ENCODE measurements around the gene AIF1.

AIF1 gene

GRCh38 chr6:31580807-31581433, 34.1 kb upstream of the AIF1 start:
- H3K27ac ChIP-seq (ENCODE audit: low read depth, low read length), result peak overlapping the region; percentile 15
- H2AK5ac ChIP-seq (ENCODE audit: low read length), result peak overlapping the region; percentile 77
- peaks cover 36 to 42% of the 10 kb centered on the region in 2 experiments for H3K4me1 ChIP-seq (ENCODE audit: control insufficient read depth in 1 of 2, insufficient read depth in 2 of 2, low read length in 2 of 2)
- peak overlapping the region; percentile 86 for H3K18ac ChIP-seq (ENCODE audit: low read length)
- DNase-seq, result peak; percentile 57 to 76
- H3K14ac ChIP-seq (ENCODE audit: low read length), result peak overlapping the region; percentile 83
- peaks cover 30% of the 10 kb centered on the region for H3K79me1 ChIP-seq (ENCODE audit: low read length)
- peak overlapping the region; percentile 93 for H2AFZ ChIP-seq (ENCODE audit: insufficient read depth, low read length, poor library complexity)
- peak overlapping the region; percentile 29 for H2BK5ac ChIP-seq (ENCODE audit: low read depth, low read length, poor library complexity)
- H4K91ac ChIP-seq (ENCODE audit: low read depth, low read length), result peak overlapping the region; percentile 87
- H3K27me3 ChIP-seq (ENCODE audit: insufficient read depth, low read length), result no peaks in the 10 kb centered on the region
- H3K23ac ChIP-seq (ENCODE audit: low read length), result no peak overlapping the region
- peak overlapping the region; percentile 95 for H4K8ac ChIP-seq (ENCODE audit: low read depth, low read length)
- H3K9me3 ChIP-seq (ENCODE audit: insufficient read depth, low read depth, low read length), result no peaks in the 10 kb centered on the region
- H4K12ac ChIP-seq (ENCODE audit: low read depth, low read length), result peak overlapping the region; percentile 73
- H2BK12ac ChIP-seq (ENCODE audit: low read length), result peak overlapping the region; percentile 94
- H3K36me3 ChIP-seq (ENCODE audit: control insufficient read depth in 1 of 2, insufficient read depth in 2 of 2, low read length in 2 of 2), result no peaks in the 10 kb centered on the region
- H3K4me3 ChIP-seq (ENCODE audit: low read depth, low read length), result peak overlapping the region; percentile 77
- H2BK120ac ChIP-seq (ENCODE audit: insufficient read depth, low read length, poor library complexity), result peak overlapping the region; percentile 88
- WGBS (ENCODE audit: extremely low coverage, insufficient coverage, insufficient read length), result no CpG with 5 or more reads among the region's 62 CpGs
- peaks cover 6% of the 10 kb centered on the region for H3K79me2 ChIP-seq (ENCODE audit: control insufficient read depth, insufficient read depth, low read length, poor library complexity)
- peak overlapping the region; percentile 62 for H3K4ac ChIP-seq (ENCODE audit: low read depth, low read length)
- H3K9ac ChIP-seq (ENCODE audit: low read length), result peak overlapping the region; percentile 70
- peak overlapping the region; percentile 63 for H3K4me2 ChIP-seq (ENCODE audit: low read length)

GRCh38 chr6:31581434-31582229, 33.4 kb upstream of the AIF1 start:
- peak overlapping the region; percentile 15 for H3K27ac ChIP-seq (ENCODE audit: low read depth, low read length)
- peak overlapping the region; percentile 80 for H3K14ac ChIP-seq (ENCODE audit: low read length)
- H3K23ac ChIP-seq (ENCODE audit: low read length), result no peak overlapping the region
- H3K18ac ChIP-seq (ENCODE audit: low read length), result peak overlapping the region; percentile 54
- peak overlapping the region; percentile 63 for H3K4me2 ChIP-seq (ENCODE audit: low read length)
- no peaks in the 10 kb centered on the region for H3K27me3 ChIP-seq (ENCODE audit: insufficient read depth, low read length)
- peak overlapping the region; percentile 29 for H3K4ac ChIP-seq (ENCODE audit: low read depth, low read length)
- H3K79me2 ChIP-seq (ENCODE audit: control insufficient read depth, insufficient read depth, low read length, poor library complexity), result peaks cover 6% of the 10 kb centered on the region
- peak overlapping the region; percentile 70 for H3K9ac ChIP-seq (ENCODE audit: low read length)
- WGBS (ENCODE audit: extremely low coverage, insufficient coverage, insufficient read length), result no CpG with 5 or more reads among the region's 21 CpGs
- H2BK5ac ChIP-seq (ENCODE audit: low read depth, low read length, poor library complexity), result no peak overlapping the region
- DNase-seq, result no peak
- peak overlapping the region; percentile 77 for H3K4me3 ChIP-seq (ENCODE audit: low read depth, low read length)
- H4K91ac ChIP-seq (ENCODE audit: low read depth, low read length), result peak overlapping the region; percentile 87
- peaks cover 30% of the 10 kb centered on the region for H3K79me1 ChIP-seq (ENCODE audit: low read length)
- peaks cover 31 to 37% of the 10 kb centered on the region in 2 experiments for H3K4me1 ChIP-seq (ENCODE audit: control insufficient read depth in 1 of 2, insufficient read depth in 2 of 2, low read length in 2 of 2)
- H4K12ac ChIP-seq (ENCODE audit: low read depth, low read length), result peak overlapping the region; percentile 72
- H2BK120ac ChIP-seq (ENCODE audit: insufficient read depth, low read length, poor library complexity), result peak overlapping the region; percentile 75
- no peak overlapping the region for H2BK12ac ChIP-seq (ENCODE audit: low read length)
- H4K8ac ChIP-seq (ENCODE audit: low read depth, low read length), result peak overlapping the region; percentile 95
- peak overlapping the region; percentile 93 for H2AFZ ChIP-seq (ENCODE audit: insufficient read depth, low read length, poor library complexity)
- H2AK5ac ChIP-seq (ENCODE audit: low read length), result peak overlapping the region; percentile 33
- H3K36me3 ChIP-seq (ENCODE audit: control insufficient read depth in 1 of 2, insufficient read depth in 2 of 2, low read length in 2 of 2), result no peaks in the 10 kb centered on the region
- H3K9me3 ChIP-seq (ENCODE audit: insufficient read depth, low read depth, low read length), result no peaks in the 10 kb centered on the region

- H3K27me3 ChIP-seq (ENCODE audit: insufficient read depth, low read length), result no peaks in the 10 kb centered on the region
- peak within 1 kb of the TSS; percentile 72 for H4K12ac ChIP-seq (ENCODE audit: low read depth, low read length)
- H2BK120ac ChIP-seq (ENCODE audit: insufficient read depth, low read length, poor library complexity), result peak within 1 kb of the TSS; percentile 75
- peak within 1 kb of the TSS; percentile 77 for H3K4me3 ChIP-seq (ENCODE audit: low read depth, low read length)
- H3K4me2 ChIP-seq (ENCODE audit: low read length), result peak within 1 kb of the TSS; percentile 63
- H3K79me1 ChIP-seq (ENCODE audit: low read length), result peaks cover 24% of the 10 kb centered on the region
- peak within 1 kb of the TSS; percentile 29 for H3K4ac ChIP-seq (ENCODE audit: low read depth, low read length)
- peaks cover 6% of the 10 kb centered on the region for H3K79me2 ChIP-seq (ENCODE audit: control insufficient read depth, insufficient read depth, low read length, poor library complexity)
- WGBS (ENCODE audit: extremely low coverage, insufficient coverage, insufficient read length), result no CpG with 5 or more reads among the region's 3 CpGs
- no peaks in the 10 kb centered on the region for H3K9me3 ChIP-seq (ENCODE audit: insufficient read depth, low read depth, low read length)
- H2BK5ac ChIP-seq (ENCODE audit: low read depth, low read length, poor library complexity), result no peak within 1 kb of the TSS
- peak within 1 kb of the TSS; percentile 87 for H4K91ac ChIP-seq (ENCODE audit: low read depth, low read length)
- DNase-seq, result no peak
- H3K4me1 ChIP-seq (ENCODE audit: control insufficient read depth in 1 of 2, insufficient read depth in 2 of 2, low read length in 2 of 2), result peaks cover 25 to 31% of the 10 kb centered on the region in 2 experiments
- H3K36me3 ChIP-seq (ENCODE audit: control insufficient read depth in 1 of 2, insufficient read depth in 2 of 2, low read length in 2 of 2), result no peaks in the 10 kb centered on the region
- peak within 1 kb of the TSS; percentile 80 for H3K14ac ChIP-seq (ENCODE audit: low read length)
- H2AFZ ChIP-seq (ENCODE audit: insufficient read depth, low read length, poor library complexity), result peak within 1 kb of the TSS; percentile 93
- no peak within 1 kb of the TSS for H3K23ac ChIP-seq (ENCODE audit: low read length)
- H3K9ac ChIP-seq (ENCODE audit: low read length), result peak within 1 kb of the TSS; percentile 70
- H3K18ac ChIP-seq (ENCODE audit: low read length), result peak within 1 kb of the TSS; percentile 54
- peak within 1 kb of the TSS; percentile 95 for H4K8ac ChIP-seq (ENCODE audit: low read depth, low read length)
- no peak within 1 kb of the TSS for H2BK12ac ChIP-seq (ENCODE audit: low read length)
- H2AK5ac ChIP-seq (ENCODE audit: low read length), result peak within 1 kb of the TSS; percentile 33
- peak within 1 kb of the TSS; percentile 15 for H3K27ac ChIP-seq (ENCODE audit: low read depth, low read length)
Observed at GRCh38 chr6:31582230-31582643, 32.8 kb upstream of the AIF1 start, which contains the start of gene LTB. Gene LTB, minus strand, starts transcription at chr6:31582424. Its CDS starts 7 bp downstream, at chr6:31582417.

GRCh38 chr6:31585491-31585890, 29.5 kb upstream of the AIF1 start:
- H3K79me1 ChIP-seq (ENCODE audit: low read length), result peaks cover 8% of the 10 kb centered on the region
- H2BK120ac ChIP-seq (ENCODE audit: insufficient read depth, low read length, poor library complexity), result no peak overlapping the region
- no peak overlapping the region for H3K14ac ChIP-seq (ENCODE audit: low read length)
- no peaks in the 10 kb centered on the region for H3K27me3 ChIP-seq (ENCODE audit: insufficient read depth, low read length)
- H4K91ac ChIP-seq (ENCODE audit: low read depth, low read length), result no peak overlapping the region
- no peak overlapping the region for H4K12ac ChIP-seq (ENCODE audit: low read depth, low read length)
- no peak overlapping the region for H3K4me2 ChIP-seq (ENCODE audit: low read length)
- no CpG with 5 or more reads among the region's 2 CpGs for WGBS (ENCODE audit: extremely low coverage, insufficient coverage, insufficient read length)
- no peak overlapping the region for H2AFZ ChIP-seq (ENCODE audit: insufficient read depth, low read length, poor library complexity)
- H4K8ac ChIP-seq (ENCODE audit: low read depth, low read length), result no peak overlapping the region
- peak in 1 of 2 donors; percentile 29 for DNase-seq
- no peak overlapping the region for H3K23ac ChIP-seq (ENCODE audit: low read length)
- no peak overlapping the region for H3K9ac ChIP-seq (ENCODE audit: low read length)
- H2BK12ac ChIP-seq (ENCODE audit: low read length), result no peak overlapping the region
- H3K79me2 ChIP-seq (ENCODE audit: control insufficient read depth, insufficient read depth, low read length, poor library complexity), result peaks cover 6% of the 10 kb centered on the region
- no peak overlapping the region for H2AK5ac ChIP-seq (ENCODE audit: low read length)
- H3K9me3 ChIP-seq (ENCODE audit: insufficient read depth, low read depth, low read length), result no peaks in the 10 kb centered on the region
- no peak overlapping the region for H3K27ac ChIP-seq (ENCODE audit: low read depth, low read length)
- H3K4me3 ChIP-seq (ENCODE audit: low read depth, low read length), result no peak overlapping the region
- H3K4ac ChIP-seq (ENCODE audit: low read depth, low read length), result no peak overlapping the region
- no peaks in the 10 kb centered on the region for H3K36me3 ChIP-seq (ENCODE audit: control insufficient read depth in 1 of 2, insufficient read depth in 2 of 2, low read length in 2 of 2)
- no peak overlapping the region for H2BK5ac ChIP-seq (ENCODE audit: low read depth, low read length, poor library complexity)
- no peak overlapping the region for H3K18ac ChIP-seq (ENCODE audit: low read length)
- peaks cover 9 to 11% of the 10 kb centered on the region in 2 experiments for H3K4me1 ChIP-seq (ENCODE audit: control insufficient read depth in 1 of 2, insufficient read depth in 2 of 2, low read length in 2 of 2)
